ENCODE results near the gene PARVG. TPM values are rescaled to one million over a fixed set of nuclear protein-coding genes. Genes with fewer than 3 reads are reported as not detected.

PARVG gene
- total RNA-seq, 1 experiment from 2014 or later, result 1.3 TPM

DNA sequence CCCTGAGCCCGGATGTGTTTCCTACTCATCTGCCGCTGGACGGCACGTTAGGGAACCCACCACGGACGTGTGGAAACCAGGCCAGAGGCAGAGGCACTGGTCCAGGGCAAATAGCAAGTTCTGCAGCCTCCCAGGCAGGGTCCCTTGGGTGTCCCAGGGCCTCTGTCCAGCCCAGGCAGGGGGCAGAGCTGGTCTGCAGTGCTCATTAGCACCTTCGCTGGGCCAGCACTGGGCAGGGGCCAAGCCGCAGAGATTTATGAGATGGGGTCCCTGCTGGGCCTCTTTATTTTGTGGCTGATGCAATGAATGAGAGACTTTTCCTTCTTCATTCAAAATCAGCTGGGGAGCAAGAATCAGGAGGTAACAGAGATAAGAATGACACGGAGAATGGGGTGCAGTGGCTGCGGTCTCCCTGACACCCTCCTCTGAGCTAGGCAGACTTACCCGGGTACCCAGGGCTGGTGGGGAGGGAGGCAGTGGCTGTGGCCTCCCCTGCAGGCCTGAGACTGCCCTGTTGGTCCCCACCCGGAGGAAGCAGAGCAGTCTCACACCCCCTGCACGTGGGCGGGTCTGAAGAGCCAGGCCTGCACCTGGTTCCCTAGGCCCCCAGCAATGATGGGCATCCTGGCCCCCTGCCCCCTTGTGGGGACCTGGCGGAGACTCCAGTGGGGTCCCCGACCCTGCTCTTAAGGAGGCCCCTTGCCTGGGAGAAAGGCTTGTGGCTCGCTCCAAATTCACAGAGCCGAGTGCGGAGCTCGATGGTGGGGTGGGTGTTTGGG lies 14.0 kb upstream of the PARVG start:
- Histone ChIP-seq H4K20me1 (ENCODE audit: control insufficient read depth, insufficient read depth, insufficient read length) (no peaks in the 10 kb centered on the region), H2BK15ac (ENCODE audit: low read depth, low read length) (no peak overlapping the region), H2BK120ac (ENCODE audit: low read depth, low read length, poor library complexity, severe bottlenecking) (no peak overlapping the region), H2AK5ac (ENCODE audit: insufficient read length, low read length) (no peak overlapping the region), H3K27me3 (ENCODE audit: insufficient read depth, low read length) (no peaks in the 10 kb centered on the region), H4K8ac (replicated peaks; ENCODE audit: insufficient read length, low read depth, low read length) (no peak overlapping the region), H3K23me2 (ENCODE audit: insufficient read length, low read depth, low read length, poor library complexity, severe bottlenecking) (peaks cover 3% of the 10 kb centered on the region), H3K4me2 (ENCODE audit: insufficient read depth, insufficient read length, low read length) (no peak overlapping the region), H2BK5ac (ENCODE audit: insufficient read length, low read length) (no peak overlapping the region), H3K23ac (ENCODE audit: insufficient read length, low read depth, low read length) (no peak overlapping the region), H3K9me3 (ENCODE audit: control insufficient read depth, low read depth, low read length) (no peaks in the 10 kb centered on the region), H3K79me2 (ENCODE audit: insufficient read depth, low read length) (no peaks in the 10 kb centered on the region), H3K14ac (ENCODE audit: insufficient read depth, low read length) (peak overlapping the region; percentile 49), H3K18ac (ENCODE audit: insufficient read length, low read depth, low read length) (peak overlapping the region; percentile 44), H3K27ac (ENCODE audit: insufficient read length, low read depth, low read length) (no peak overlapping the region), H4K5ac (ENCODE audit: insufficient read length, low read depth, low read length) (no peak overlapping the region), H3K79me1 (ENCODE audit: insufficient read depth, low read depth, low read length, poor library complexity, severe bottlenecking) (no peaks in the 10 kb centered on the region), H2BK12ac (ENCODE audit: insufficient read length, low read depth, low read length) (no peak overlapping the region), H2BK20ac (ENCODE audit: low read depth, low read length, poor library complexity, severe bottlenecking) (no peak overlapping the region), H2AFZ (ENCODE audit: low read length) (no peak overlapping the region), H3T11ph (ENCODE audit: low read length) (no peak overlapping the region), H3K4ac (ENCODE audit: low read depth, low read length) (no peak overlapping the region; the same call in 1 of the 2 replicates), H3K9ac (ENCODE audit: extremely low read depth, insufficient read length, low read length) (no peak overlapping the region), H3K56ac (ENCODE audit: insufficient read length, low read depth, low read length) (no peak overlapping the region), H4K91ac (ENCODE audit: insufficient read length, low read depth, low read length) (no peak overlapping the region), H3K4me1 (ENCODE audit: insufficient read depth, low read length) (no peaks in the 10 kb centered on the region; the same call in 1 of the 2 replicates)
- peaks cover 25 to 35% of the 10 kb centered on the region in 2 experiments for H3K4me1 Mint-ChIP-seq
- TF ChIP-seq CTCF (conservative IDR thresholded peaks at IDR 0.05), result no peak
- no peaks in the 10 kb centered on the region; a peak in 2 of 7 replicates for H3K36me3 Mint-ChIP-seq (ENCODE audit: insufficient read depth in 1 of 3, low read depth in 3 of 3)
- H3K9me3 Mint-ChIP-seq, result no peaks in the 10 kb centered on the region
- peak overlapping the region in 2 of 3 experiments; percentile 37 to 90; a peak in 2 of 7 replicates for H3K27ac Mint-ChIP-seq
- H3K4me3 Mint-ChIP-seq, result no peak overlapping the region
- WGBS (ENCODE audit: extremely low coverage, insufficient read length, low lambda C conversion rate), result no CpG with 5 or more reads among the region's 20 CpGs
- no peaks in the 10 kb centered on the region for H3K27me3 Mint-ChIP-seq (ENCODE audit: low read depth)
- DNase-seq, result no peak

All from H9 (cell line).